ENCODE results near the gene DYNC1I1. TPM values are rescaled to one million over a fixed set of nuclear protein-coding genes. Genes with fewer than 3 reads are reported as not detected.

The DYNC1I1 gene
- total RNA-seq, 1 experiment from 2014 or later: 8.3 TPM

DNA sequence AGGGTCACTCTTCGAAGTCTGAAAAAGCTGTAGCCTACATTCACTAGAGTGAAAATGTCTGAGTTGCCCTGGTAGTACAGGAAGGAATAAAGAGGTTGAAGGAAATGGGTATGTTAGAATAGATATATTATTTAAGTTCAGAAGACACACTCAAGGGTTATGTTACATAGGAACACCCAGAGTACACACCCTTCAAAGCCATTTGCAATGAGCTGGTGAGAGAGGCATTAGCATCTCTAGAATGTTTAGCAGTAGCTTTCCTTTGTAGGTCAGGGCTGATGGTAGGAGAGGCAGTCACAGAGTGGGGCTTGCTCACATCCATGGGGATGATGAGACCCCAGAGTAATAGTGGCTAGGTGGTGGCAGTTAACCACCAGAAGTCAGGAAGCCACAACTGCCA lies 328.4 kb downstream of the DYNC1I1 start:
- CTCF ChIA-PET: interaction anchor here (0.6 kb wide), 1 partner anchor 991 kb away, joined by 3 read pairs; no protein-coding TSS in a partner anchor
- Histone ChIP-seq H3K4me3 (ENCODE audit: low read depth, low read length) (no peak overlapping the region), H3K36me3 (ENCODE audit: control insufficient read depth, insufficient read depth, low read length) (no peaks in the 10 kb centered on the region), H3K4me1 (no peaks in the 10 kb centered on the region), H3K9me3 (no peaks in the 10 kb centered on the region), H3K27me3 (replicated peaks; ENCODE audit: control insufficient read depth, insufficient read depth, low read length) (no peaks in the 10 kb centered on the region)
- H3K9me3 Mint-ChIP-seq (ENCODE audit: unreplicated experiment): no peaks in the 10 kb centered on the region
- no peak overlapping the region for H3K27ac Mint-ChIP-seq (ENCODE audit: unreplicated experiment)
- TF ChIP-seq, protein P1, sequence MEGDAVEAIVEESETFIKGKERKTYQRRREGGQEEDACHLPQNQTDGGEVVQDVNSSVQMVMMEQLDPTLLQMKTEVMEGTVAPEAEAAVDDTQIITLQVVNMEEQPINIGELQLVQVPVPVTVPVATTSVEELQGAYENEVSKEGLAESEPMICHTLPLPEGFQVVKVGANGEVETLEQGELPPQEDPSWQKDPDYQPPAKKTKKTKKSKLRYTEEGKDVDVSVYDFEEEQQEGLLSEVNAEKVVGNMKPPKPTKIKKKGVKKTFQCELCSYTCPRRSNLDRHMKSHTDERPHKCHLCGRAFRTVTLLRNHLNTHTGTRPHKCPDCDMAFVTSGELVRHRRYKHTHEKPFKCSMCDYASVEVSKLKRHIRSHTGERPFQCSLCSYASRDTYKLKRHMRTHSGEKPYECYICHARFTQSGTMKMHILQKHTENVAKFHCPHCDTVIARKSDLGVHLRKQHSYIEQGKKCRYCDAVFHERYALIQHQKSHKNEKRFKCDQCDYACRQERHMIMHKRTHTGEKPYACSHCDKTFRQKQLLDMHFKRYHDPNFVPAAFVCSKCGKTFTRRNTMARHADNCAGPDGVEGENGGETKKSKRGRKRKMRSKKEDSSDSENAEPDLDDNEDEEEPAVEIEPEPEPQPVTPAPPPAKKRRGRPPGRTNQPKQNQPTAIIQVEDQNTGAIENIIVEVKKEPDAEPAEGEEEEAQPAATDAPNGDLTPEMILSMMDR (IDR thresholded peaks at IDR 0.05; ENCODE audit: insufficient read depth in 1 of 2, low read depth in 1 of 2, low read length in 1 of 2, severe bottlenecking in 1 of 2, unreplicated experiment in 1 of 2): no peak
- H3K27me3 Mint-ChIP-seq (ENCODE audit: insufficient read depth, unreplicated experiment): no peaks in the 10 kb centered on the region
- no peaks in the 10 kb centered on the region for H3K4me1 Mint-ChIP-seq (ENCODE audit: low read depth, unreplicated experiment)
- no peak overlapping the region for H3K4me3 Mint-ChIP-seq (ENCODE audit: unreplicated experiment)
- intact Hi-C loops (cut with micrococcal nuclease; ENCODE audit: unreplicated experiment): no loop called here
- POLR2A ChIA-PET: no interaction called here
- no peak for DNase-seq
- no TSS peak for BruUV-seq (replicated peaks)
- no peaks in the 10 kb centered on the region for H3K36me3 Mint-ChIP-seq (ENCODE audit: insufficient read depth, unreplicated experiment)

DNA sequence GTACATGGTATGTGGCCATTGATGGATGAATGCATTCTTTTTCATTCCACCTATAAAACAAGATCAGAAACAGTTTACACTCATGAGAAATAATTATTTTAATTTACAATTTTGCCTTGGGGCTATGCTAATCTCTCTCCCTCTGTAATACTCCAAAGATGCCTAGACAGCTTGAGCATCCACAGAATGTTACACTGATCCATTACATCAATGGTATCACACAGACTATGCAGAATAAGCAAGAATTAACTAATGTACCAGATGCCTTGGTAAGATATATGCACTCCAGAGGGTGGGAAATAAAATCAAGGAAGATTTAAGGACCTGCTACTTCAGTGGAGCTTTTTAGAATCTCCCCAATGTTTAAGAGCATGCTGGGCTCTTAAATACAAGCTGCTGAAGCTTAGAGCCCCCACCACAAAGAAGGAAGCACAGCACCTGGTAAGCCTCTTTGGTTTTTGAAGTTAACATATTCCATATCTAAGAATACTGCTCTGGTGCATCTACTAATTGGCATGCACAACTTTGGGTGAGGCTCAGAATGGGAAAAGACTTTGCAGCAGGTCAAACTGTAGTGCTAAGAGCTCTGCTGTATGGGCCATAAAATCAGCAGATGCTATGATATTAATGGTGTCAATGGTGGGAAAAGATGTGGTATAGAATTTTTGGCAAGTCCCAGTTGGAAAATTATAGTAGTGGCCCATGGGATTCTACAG lies 329.9 kb downstream of the DYNC1I1 start:
- Mint-ChIP-seq H3K9me3 (ENCODE audit: unreplicated experiment) (no peaks in the 10 kb centered on the region), H3K27me3 (ENCODE audit: insufficient read depth, unreplicated experiment) (no peaks in the 10 kb centered on the region), H3K4me1 (ENCODE audit: low read depth, unreplicated experiment) (no peaks in the 10 kb centered on the region), H3K4me3 (ENCODE audit: unreplicated experiment) (no peak overlapping the region), H3K36me3 (ENCODE audit: insufficient read depth, unreplicated experiment) (no peaks in the 10 kb centered on the region), H3K27ac (ENCODE audit: unreplicated experiment) (no peak overlapping the region)
- H3K27me3 ChIP-seq (replicated peaks; ENCODE audit: control insufficient read depth, insufficient read depth, low read length): no peaks in the 10 kb centered on the region
- H3K4me1 ChIP-seq: no peaks in the 10 kb centered on the region
- intact Hi-C loops (cut with micrococcal nuclease; ENCODE audit: unreplicated experiment): no loop called here
- no peaks in the 10 kb centered on the region for H3K36me3 ChIP-seq (ENCODE audit: control insufficient read depth, insufficient read depth, low read length)
- ChIA-PET POLR2A (no interaction called here), CTCF (interaction anchor here (0.8 kb wide), 1 partner anchor 27 kb away, joined by 3 read pairs; no protein-coding TSS in a partner anchor)
- DNase-seq: no peak
- BruUV-seq (replicated peaks): no TSS peak
- TF ChIP-seq, protein P1 (IDR thresholded peaks at IDR 0.05; ENCODE audit: insufficient read depth in 1 of 2, low read depth in 1 of 2, low read length in 1 of 2, severe bottlenecking in 1 of 2, unreplicated experiment in 1 of 2): no peak
- no peaks in the 10 kb centered on the region for H3K9me3 ChIP-seq
- H3K4me3 ChIP-seq (ENCODE audit: low read depth, low read length): no peak overlapping the region

DNA sequence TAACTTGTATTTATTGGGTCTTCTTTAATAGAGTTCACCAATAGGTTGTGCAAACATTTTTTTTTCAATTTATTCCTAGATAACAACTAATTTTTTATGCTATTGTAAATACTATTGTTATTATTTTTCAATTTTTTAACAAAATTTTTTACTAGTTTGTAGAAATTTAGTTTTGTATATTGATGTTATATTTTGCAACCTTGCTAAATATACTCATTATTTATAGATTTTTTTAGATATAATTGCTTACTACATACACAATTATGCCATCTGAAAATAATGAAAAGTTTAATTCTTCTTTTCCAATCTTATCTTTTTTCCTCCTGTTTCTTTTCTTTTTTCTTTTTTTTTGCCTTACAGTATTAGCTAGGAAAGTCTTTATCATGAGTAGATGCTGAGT lies 332.6 kb downstream of the DYNC1I1 start:
- no TSS peak for BruUV-seq (replicated peaks)
- POLR2A ChIA-PET: no interaction called here
- intact Hi-C loops (cut with micrococcal nuclease; ENCODE audit: unreplicated experiment): no loop called here
- Mint-ChIP-seq H3K4me1 (ENCODE audit: low read depth, unreplicated experiment) (no peaks in the 10 kb centered on the region), H3K36me3 (ENCODE audit: insufficient read depth, unreplicated experiment) (no peaks in the 10 kb centered on the region), H3K9me3 (ENCODE audit: unreplicated experiment) (no peaks in the 10 kb centered on the region), H3K4me3 (ENCODE audit: unreplicated experiment) (no peak overlapping the region), H3K27me3 (ENCODE audit: insufficient read depth, unreplicated experiment) (peaks cover 3% of the 10 kb centered on the region), H3K27ac (ENCODE audit: unreplicated experiment) (no peak overlapping the region)
- no peak overlapping the region for H3K4me3 ChIP-seq (ENCODE audit: low read depth, low read length)
- CTCF ChIA-PET: no interaction called here
- no peaks in the 10 kb centered on the region for H3K9me3 ChIP-seq
- H3K36me3 ChIP-seq (ENCODE audit: control insufficient read depth, insufficient read depth, low read length): no peaks in the 10 kb centered on the region
- no peak for DNase-seq
- no peaks in the 10 kb centered on the region for H3K27me3 ChIP-seq (replicated peaks; ENCODE audit: control insufficient read depth, insufficient read depth, low read length)
- TF ChIP-seq, protein P1 (IDR thresholded peaks at IDR 0.05; ENCODE audit: insufficient read depth in 1 of 2, low read depth in 1 of 2, low read length in 1 of 2, severe bottlenecking in 1 of 2, unreplicated experiment in 1 of 2): no peak
- H3K4me1 ChIP-seq: no peaks in the 10 kb centered on the region

All from Caco-2 (cell line).